Neural crest cell (in vitro differentiated cells): ENCODE data around the gene NXPE3. TPM values are rescaled to one million over a fixed set of nuclear protein-coding genes. Genes with fewer than 3 reads are reported as not detected.

Source experiments
- DNase-seq: peaks from one replicate; pipeline ENCODE4 v3.0.0; 2021; ENCODE audit warnings: low read depth, mixed read lengths, low spot score
- H3K27ac Mint-ChIP-seq: one replicate; pipeline ENCODE4 v1.8.0; 2021; ENCODE audit warnings: mild to moderate bottlenecking, mixed read lengths; ENCODE audit not compliant: unreplicated experiment
- H3K27me3 Mint-ChIP-seq: 2 replicates; pipeline ENCODE4 v1.8.0; 2021; ENCODE audit warnings: low read depth, mild to moderate bottlenecking, mixed read lengths
- H3K36me3 Mint-ChIP-seq: 2 replicates; pipeline ENCODE4 v1.8.0; 2021; ENCODE audit warnings: low read depth, mild to moderate bottlenecking, mixed read lengths
- H3K4me1 Mint-ChIP-seq: 2 replicates; pipeline ENCODE4 v1.8.0; 2021; ENCODE audit warnings: mixed read lengths
- H3K4me3 Mint-ChIP-seq: one replicate; pipeline ENCODE4 v1.8.0; 2021; ENCODE audit warnings: mild to moderate bottlenecking, mixed read lengths
- H3K9me3 Mint-ChIP-seq: 2 replicates; pipeline ENCODE4 v1.8.0; 2021; ENCODE audit warnings: mixed read lengths
- CTCF ChIP-seq: fragments of 200-600 bp; sonication (generic); conservative IDR thresholded peaks from 2 replicates; pipeline ENCODE4 v1.5.0; 2021; ENCODE audit warnings: antibody characterized with exemption, mild to moderate bottlenecking
- total RNA-seq: library from RNA; stranded (reverse); gene quantifications from 2 replicates; pipeline ENCODE4 v1.2.1, GENCODE V29; 2021

NXPE3 gene
- total RNA-seq, 1 donor from 2014 or later, result 23.0 TPM

DNA sequence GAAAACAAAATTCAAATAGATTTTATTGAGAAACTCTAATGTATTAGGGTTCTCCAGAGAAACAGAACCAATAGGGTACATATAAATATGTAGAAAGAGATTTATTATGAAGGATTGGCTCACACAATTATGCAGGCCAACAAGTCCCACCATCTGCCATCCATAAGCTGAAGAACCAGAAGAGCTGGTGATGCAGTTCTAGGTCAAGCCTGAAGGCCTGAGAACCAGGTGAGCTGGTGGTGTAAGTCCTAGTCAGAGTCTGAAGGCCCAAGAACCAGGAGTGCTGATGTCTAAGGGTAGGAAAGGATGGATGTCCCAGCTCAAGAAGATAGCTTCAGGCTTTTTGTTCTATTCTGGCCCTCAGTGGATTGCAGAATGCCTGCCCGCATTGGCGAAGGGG is 67.7 kb downstream of the NXPE3 start:
- H3K4me1 Mint-ChIP-seq, result peaks cover 21% of the 10 kb centered on the region
- DNase-seq, result no peak
- peak; percentile 12 for TF ChIP-seq CTCF
- peaks cover 4% of the 10 kb centered on the region for H3K27me3 Mint-ChIP-seq
- peaks cover 4% of the 10 kb centered on the region for H3K9me3 Mint-ChIP-seq
- H3K4me3 Mint-ChIP-seq, result peak overlapping the region; percentile 73
- no peak overlapping the region for H3K27ac Mint-ChIP-seq
- H3K36me3 Mint-ChIP-seq, result peaks cover 2% of the 10 kb centered on the region

DNA sequence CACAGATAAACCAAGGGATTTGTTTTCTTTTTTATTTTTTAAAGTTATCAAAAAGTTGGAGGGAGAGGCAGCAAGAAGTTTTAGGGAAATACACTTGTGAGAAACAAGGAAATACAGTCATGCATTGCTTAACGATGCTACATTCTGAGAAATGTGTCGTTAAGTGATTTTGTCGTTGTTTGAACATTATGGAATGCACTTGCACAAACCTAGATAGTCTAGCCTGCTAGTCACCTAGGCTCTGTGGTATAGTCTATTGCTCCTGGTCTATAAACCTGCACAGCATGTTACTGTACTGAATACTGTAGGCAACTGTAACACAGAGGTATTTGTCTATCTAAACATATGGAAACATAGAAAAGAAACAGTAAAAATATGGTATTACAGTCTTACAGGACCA is 68.3 kb downstream of the NXPE3 start:
- peaks cover 17% of the 10 kb centered on the region for H3K4me1 Mint-ChIP-seq
- no peak overlapping the region for H3K27ac Mint-ChIP-seq
- peaks cover 2% of the 10 kb centered on the region for H3K36me3 Mint-ChIP-seq
- peak overlapping the region; percentile 73 for H3K4me3 Mint-ChIP-seq
- TF ChIP-seq CTCF, result no peak
- H3K27me3 Mint-ChIP-seq, result peaks cover 4% of the 10 kb centered on the region
- no peaks in the 10 kb centered on the region for H3K9me3 Mint-ChIP-seq
- DNase-seq, result no peak

DNA sequence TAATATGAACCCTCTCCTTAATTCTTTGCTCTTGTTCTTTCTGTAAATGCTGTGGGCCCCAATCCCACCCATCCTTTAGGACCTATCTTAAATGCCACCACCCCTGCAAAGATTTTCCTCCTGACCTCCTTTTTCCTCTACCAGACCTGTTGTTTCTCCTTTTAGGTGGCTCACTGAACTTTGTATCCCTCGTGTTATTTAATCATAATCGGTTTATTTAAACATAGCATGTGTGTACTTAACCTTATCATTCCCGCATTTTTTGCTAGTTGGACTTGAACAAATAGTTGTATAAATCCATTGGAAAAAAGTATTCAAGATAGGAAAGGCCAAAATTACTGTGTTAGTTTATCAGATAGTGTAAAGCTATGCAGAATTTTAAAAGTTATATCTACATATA is 69.3 kb downstream of the NXPE3 start:
- no peak for TF ChIP-seq CTCF
- no peak for DNase-seq

GRCh38 chr3:101848754-101849713 is 70.0 kb downstream of the NXPE3 start, which contains the start of gene NFKBIZ:
TSS of gene NFKBIZ (plus strand) at chr3:101849514. CDS start at chr3:101849629, 115 bp downstream.
- peak within 1 kb of the TSS; percentile 97 for H3K4me3 Mint-ChIP-seq
- no peaks in the 10 kb centered on the region for H3K9me3 Mint-ChIP-seq
- peak within 1 kb of the TSS; percentile 83 for H3K27ac Mint-ChIP-seq
- no peak for TF ChIP-seq CTCF
- H3K36me3 Mint-ChIP-seq, result peaks cover 11% of the 10 kb centered on the region
- DNase-seq, result peak; percentile 79
- H3K4me1 Mint-ChIP-seq, result peaks cover 17% of the 10 kb centered on the region
- peaks cover 4% of the 10 kb centered on the region for H3K27me3 Mint-ChIP-seq

More for the DNA sequence above, 69.3 kb downstream of the NXPE3 start:
- H3K27me3 Mint-ChIP-seq, result peaks cover 4% of the 10 kb centered on the region
- peaks cover 17% of the 10 kb centered on the region for H3K4me1 Mint-ChIP-seq
- peak overlapping the region; percentile 87 for H3K4me3 Mint-ChIP-seq
- no peaks in the 10 kb centered on the region for H3K9me3 Mint-ChIP-seq
- no peak overlapping the region for H3K27ac Mint-ChIP-seq
- H3K36me3 Mint-ChIP-seq, result peaks cover 8% of the 10 kb centered on the region

DNA sequence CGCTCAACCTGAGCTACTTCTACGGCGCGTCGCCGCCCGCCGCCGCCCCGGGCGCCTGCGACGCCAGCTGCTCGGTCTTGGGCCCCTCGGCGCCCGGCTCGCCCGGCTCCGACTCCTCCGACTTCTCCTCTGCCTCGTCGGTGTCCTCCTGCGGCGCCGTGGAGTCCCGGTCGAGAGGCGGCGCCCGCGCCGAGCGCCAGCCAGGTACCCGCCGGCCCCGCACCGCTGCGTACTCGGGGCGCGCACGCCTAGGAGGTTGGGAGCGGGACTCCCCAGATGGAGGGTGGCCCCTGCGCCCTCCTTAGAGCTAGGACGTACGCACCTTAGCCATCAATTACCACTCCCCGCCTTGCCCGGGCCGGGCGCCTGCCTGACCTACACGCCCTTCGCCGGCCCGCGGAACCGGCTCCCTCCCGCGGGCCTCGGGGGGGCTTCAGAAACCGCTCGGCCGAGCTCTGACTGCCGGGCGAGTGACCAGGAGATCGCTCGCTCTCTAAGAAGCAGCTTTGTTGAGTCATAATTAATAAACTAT is 70.8 kb downstream of the NXPE3 start:
- peaks cover 4% of the 10 kb centered on the region for H3K27me3 Mint-ChIP-seq
- DNase-seq, result no peak

More for the DNA sequence above, 70.8 kb downstream of the NXPE3 start:
- H3K9me3 Mint-ChIP-seq, result no peaks in the 10 kb centered on the region
- peak overlapping the region; percentile 79 for H3K27ac Mint-ChIP-seq
- peak overlapping the region; percentile 97 for H3K4me3 Mint-ChIP-seq
- H3K36me3 Mint-ChIP-seq, result peaks cover 11% of the 10 kb centered on the region
- H3K4me1 Mint-ChIP-seq, result peaks cover 17% of the 10 kb centered on the region
- peak; percentile 30 for TF ChIP-seq CTCF
